ENCODE results near the gene TAF8. TPM values are rescaled to one million over a fixed set of nuclear protein-coding genes. Genes with fewer than 3 reads are reported as not detected.
"Not testable (repeated sequence)": the region's sequence is repeated elsewhere in the genome, so short reads cannot be mapped to it uniquely, and the experiment has no call there.

Gene TAF8
- total RNA-seq = 34.2 TPM

- peak; percentile 91 for DNase-seq (ENCODE audit: low spot score)
Measured at GRCh38 chr6:42050297-42051267, at the start of gene TAF8. TAF8 (plus strand) TSS chr6:42050524; CDS start chr6:42050542, 18 bp downstream.

- DNase-seq (ENCODE audit: low spot score) = no peak
Measured at GRCh38 chr6:42001506-42001905, 48.8 kb upstream of the TAF8 start.

DNA sequence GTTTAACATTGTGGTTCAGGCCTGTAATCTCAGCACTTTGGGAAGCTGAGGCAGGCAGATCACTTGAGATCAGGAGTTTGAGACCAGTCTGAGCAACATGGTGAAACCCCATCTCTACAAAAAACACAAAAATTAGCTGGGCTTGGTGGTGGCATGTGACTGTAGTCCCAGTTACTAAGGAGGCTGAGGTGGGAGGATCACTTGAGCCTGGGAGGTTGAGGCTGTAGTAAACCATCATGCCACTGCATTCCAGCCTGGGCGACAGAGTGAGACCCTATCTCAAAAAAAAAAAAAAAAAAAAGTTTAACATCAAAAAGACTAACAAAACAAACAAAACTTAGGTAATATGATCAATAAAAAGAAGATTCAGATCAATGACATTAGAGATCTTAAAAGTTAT is 46.7 kb upstream of the TAF8 start:
- not testable (repeated sequence) for DNase-seq (ENCODE audit: low spot score)

DNA sequence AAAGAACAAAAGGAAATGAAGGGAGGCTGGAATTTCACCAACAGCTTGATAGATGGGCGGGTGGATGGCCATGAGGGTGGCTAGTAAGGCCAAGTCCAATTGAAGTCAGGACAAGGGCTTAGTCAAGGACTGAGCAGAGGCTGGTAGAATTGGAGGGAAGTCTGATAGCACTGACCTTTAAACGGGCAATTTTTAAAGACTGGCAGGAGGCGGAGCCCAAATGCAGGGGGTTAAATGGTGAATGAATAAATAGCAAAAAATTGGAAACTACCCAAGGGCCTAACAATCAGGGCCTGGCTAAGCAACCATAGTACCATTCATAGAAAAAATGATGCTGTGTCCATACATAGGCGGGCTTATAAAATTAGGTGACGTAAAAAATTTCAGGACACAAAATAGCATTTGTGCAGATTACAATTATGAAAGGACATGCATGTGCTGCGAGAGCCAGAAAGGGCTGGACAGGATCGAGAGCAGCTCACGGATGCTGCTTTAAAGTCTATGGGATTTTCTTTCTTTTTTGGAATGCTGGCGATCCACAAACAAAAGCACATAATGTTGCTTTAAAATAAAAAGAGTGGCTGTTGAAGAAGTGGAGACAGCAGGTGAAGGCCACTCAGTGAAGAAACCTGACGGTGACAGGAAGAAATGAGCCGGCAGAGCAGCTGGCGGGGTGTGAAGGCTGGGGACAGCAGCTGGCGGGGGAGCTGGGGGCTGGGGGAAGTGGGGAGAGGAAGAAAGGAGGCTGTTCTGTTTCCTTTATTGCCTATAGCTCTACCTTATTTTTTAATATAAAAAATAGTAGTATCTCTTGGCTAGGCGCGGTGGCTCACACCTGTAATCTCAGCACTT is 42.8 kb upstream of the TAF8 start:
- DNase-seq (ENCODE audit: low spot score) = no peak

DNA sequence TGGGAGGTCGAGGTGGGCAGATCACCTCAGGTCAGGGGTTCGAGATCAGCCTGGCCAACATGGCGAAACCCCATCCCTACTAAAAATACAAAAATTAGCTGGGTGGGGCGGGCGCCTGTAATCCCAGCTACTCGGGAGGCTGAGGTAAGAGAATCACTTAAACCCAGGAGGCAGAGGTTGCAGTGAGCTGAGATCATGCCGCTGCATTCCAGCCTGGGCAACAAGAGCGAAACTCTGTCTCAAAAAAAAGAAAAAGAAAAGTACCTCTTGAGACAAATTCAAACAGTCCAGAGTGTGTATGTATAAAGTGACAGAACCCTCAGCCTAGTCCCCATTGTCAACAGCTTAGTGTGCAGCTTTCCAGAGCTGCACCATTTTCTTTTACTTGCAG is 42.2 kb upstream of the TAF8 start:
- not testable (repeated sequence) for DNase-seq (ENCODE audit: low spot score)

DNA sequence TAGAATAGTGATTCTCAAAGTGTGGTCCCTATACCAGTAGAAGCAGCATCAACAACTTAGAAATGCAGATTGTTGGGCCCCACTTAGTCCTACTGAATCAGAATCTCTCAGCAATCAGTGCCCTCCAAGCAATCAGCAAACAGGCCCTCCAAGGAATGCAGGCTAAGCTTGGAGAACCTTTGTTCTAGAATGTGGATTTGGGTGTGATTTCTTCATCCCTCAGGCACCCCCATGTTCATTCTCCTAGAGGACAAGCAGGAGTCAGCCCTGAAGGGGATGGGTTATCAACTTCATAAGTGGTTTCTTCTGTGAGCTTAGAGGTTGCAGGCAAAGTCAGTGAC is 40.5 kb upstream of the TAF8 start:
- no peak for DNase-seq (ENCODE audit: low spot score)

DNA sequence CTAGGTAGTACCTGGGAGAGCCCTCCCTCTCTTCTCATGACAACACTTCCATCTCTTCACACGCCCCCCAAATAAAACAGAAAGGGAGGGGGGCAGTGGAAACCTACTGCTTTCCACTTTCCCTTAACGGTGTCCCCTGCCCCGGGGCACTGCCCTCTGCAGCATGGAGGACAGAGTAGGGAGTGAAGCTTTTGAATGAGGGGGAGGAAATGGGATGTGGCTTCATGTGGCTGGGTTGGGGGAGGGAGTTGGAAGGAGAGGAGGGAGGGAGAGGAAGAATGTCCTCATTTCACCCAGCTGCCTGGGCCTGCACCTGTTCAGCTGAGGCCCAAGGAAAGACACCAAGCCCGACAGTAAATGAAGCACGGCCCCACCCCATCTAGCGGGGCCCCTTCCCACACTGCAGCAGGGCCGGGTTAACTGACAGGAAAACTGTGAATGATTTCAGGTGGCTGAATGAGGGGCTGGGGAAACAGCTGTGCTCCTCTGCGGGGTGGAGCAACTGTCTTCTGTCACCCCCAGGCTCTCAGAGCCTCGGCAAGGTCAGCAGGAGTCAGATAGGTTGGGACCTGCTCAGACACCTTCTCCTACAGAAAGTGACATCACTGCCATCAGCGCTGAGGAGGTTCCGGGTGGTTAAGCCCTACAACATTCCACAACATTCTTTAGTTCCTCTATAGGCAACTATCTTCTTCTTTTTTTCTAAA is 40.0 kb upstream of the TAF8 start:
- DNase-seq (ENCODE audit: low spot score) = no peak

GRCh38 chr6:42010909-42011308 is 39.4 kb upstream of the TAF8 start:
- DNase-seq (ENCODE audit: low spot score) = no peak

GRCh38 chr6:42012501-42013133 is 37.7 kb upstream of the TAF8 start:
- no peak for DNase-seq (ENCODE audit: low spot score)

DNA sequence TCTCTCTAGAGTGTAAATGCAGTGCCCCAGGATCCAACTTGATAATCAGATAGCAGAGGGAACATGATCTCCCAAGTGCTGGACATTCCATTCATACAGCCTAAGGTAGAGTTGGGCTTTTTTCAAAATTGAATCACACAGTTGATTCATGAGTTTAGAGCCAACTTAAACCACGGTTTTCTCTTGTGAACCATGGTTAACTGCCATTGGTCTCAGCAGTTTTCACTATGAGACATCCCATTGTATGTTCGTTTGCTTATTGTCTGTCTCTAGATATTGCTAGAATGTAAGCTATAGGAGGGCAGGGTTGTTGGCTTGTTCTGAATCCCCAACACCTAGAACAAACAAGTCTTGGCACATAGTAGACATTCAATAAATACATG is 37.2 kb upstream of the TAF8 start:
- DNase-seq (ENCODE audit: low spot score) = no peak

DNA sequence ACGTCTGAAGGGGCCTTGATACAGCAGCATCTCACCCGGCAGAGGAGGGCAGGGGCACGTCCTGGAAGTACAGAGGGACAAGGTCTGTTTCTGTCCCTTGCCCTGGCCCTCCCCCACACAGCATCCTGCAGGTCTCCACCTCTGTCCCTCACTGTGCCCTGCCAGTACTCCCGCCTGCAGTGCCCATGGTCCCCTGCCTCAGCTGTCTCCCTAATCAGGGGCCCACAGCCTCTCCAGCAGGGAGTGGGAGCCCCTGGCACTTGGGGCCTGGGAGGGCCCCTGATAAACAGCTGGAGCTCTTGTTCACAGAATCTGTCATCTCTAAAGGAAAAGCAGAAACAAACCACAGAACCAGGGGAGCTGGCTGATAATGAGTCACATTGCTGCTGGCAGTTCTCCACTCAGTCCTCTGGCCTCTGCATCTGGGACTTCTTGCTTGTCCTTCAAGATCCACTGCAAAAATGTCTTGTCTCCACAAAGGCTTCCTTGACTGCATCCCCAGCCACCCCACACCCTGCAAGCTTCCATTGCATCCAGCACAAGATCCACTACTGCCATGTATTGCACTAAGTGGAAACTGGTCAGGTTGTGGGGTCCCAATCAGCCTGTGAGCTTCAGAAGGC is 33.2 kb upstream of the TAF8 start:
- DNase-seq (ENCODE audit: low spot score) = no peak

DNA sequence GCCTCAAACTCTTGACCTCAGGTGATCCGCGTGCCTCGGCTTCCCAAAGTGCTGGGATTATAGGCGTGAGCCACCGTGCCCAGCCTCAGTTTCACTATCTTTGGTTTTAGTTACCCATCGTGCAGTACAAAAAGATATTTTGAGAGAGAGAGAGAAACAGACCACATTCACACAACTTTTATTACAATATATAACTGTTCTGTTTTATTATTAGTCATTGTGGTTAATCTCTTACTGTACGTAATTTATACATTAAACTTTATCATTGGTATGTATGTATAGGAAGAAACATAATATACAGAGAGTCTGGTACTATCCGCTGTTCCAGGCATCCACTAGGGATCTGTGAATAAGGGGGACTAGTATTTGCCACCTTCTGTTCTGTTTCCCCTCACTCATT is 29.4 kb upstream of the TAF8 start:
- no peak for DNase-seq (ENCODE audit: low spot score)

- no peak for DNase-seq (ENCODE audit: low spot score)
Measured at GRCh38 chr6:42021847-42022754, 28.2 kb upstream of the TAF8 start.

- no peak for DNase-seq (ENCODE audit: low spot score)
Measured at GRCh38 chr6:42022755-42023384, 27.5 kb upstream of the TAF8 start.

DNA sequence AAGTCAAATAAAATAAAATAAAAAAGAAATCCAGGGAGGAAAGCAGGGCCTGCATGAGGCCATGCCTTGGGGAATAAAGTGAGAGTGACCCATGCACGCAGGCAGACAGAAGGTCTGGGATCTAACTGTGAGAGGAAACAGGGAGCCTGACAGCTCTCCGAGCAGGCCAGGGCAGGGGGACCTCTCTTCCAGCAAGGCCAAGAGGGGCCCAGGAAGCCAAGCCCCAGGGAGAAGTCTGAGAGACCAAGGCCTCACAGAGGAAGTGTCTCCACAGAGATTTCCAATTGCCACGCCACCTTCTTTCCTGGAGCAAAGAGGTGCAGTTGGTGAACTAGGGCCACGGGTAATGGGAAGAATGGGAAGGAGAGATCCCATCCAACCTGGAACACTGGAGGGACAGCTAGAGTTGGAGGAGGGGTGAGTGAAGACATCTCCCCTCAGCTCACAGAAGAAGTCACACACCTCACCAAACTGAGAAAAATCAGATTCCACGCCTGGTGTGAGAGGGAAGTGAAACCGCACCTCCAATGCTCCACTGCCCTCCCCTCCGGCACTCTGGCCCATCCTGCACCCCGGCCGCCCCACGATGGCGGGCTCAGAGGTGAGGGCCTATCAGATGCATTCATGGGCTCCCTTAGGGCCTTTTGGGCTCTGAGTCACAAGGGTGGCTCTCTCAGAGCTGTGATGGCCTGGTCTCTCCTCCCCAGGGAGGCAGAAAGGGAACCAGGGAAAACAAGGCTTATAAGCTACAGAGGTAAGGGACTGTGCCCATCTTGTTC is 25.1 kb upstream of the TAF8 start:
- no peak for DNase-seq (ENCODE audit: low spot score)

GRCh38 chr6:42025845-42026243 is 24.5 kb upstream of the TAF8 start:
- DNase-seq (ENCODE audit: low spot score) = no peak

- DNase-seq (ENCODE audit: low spot score) = no peak
Measured at GRCh38 chr6:42026540-42026939, 23.8 kb upstream of the TAF8 start.

GRCh38 chr6:42028234-42029061 is 21.9 kb upstream of the TAF8 start:
- no peak for DNase-seq (ENCODE audit: low spot score)

All from ureter (tissue), 1 donor.